DOHH2 (cell line): ENCODE measurements around the gene PSPN.

Experiments
- CTCF ChIP-seq: fragments of 200-600 bp; sonication (generic); IDR thresholded peaks from one replicate; pipeline ENCODE4 v1.5.1; 2014; ENCODE audit warnings: antibody characterized with exemption, mild to moderate bottlenecking, low read depth, low read length; ENCODE audit not compliant: poor library complexity, severe bottlenecking
- EZH2phosphoT487 ChIP-seq: fragments of 200-600 bp; sonication (generic); IDR thresholded peaks from 2 replicates; pipeline ENCODE4 v1.6.1; 2017; ENCODE audit warnings: borderline replicate concordance, mild to moderate bottlenecking, antibody characterized with exemption, low read length, moderate library complexity, mixed read lengths

GRCh38 chr19:6394831-6395230, 19.1 kb upstream of the PSPN start:
- TF ChIP-seq CTCF (no peak), EZH2phosphoT487 (no peak)
